ENCODE data around the gene DAPK2.

DAPK2 gene

DNA sequence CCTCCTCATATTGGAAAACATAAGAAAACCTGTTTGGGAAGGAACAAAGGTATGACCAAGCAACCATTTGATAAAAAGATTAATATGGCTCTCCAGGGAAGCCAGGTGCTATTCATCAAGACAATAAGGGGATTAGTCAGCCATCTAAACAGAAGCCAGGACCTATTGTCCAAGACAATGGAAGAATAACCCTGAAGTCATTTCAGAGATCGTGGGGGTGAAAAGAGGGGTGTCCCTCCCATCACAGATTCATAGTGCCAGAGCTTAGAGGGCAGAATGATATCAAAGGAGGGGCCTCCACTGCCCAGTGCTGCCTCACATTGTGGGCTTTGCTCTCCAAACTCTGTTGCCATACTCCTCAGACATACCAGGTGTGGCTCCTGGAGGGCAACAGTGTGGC lies 73.5 kb downstream of the DAPK2 start:
- no peaks in the 10 kb centered on the region for H3K36me3 ChIP-seq (ENCODE audit: control insufficient read depth in 1 of 2, insufficient read depth in 2 of 2, low read length in 2 of 2)
- H3K4me2 ChIP-seq (ENCODE audit: low read length): no peak overlapping the region
- no CpG with 5 or more reads among the region's 1 CpG for WGBS (ENCODE audit: extremely low coverage, insufficient coverage, insufficient read length)

GRCh38 chr15:63971904-63972303 lies 74.4 kb downstream of the DAPK2 start:
- H2AK5ac ChIP-seq (ENCODE audit: low read length): no peak overlapping the region
- no peak overlapping the region for H4K12ac ChIP-seq (ENCODE audit: low read depth, low read length)
- H3K18ac ChIP-seq (ENCODE audit: low read length): no peak overlapping the region
- no peak overlapping the region for H4K8ac ChIP-seq (ENCODE audit: low read depth, low read length)
- no peaks in the 10 kb centered on the region for H3K79me1 ChIP-seq (ENCODE audit: low read length)
- H2BK5ac ChIP-seq (ENCODE audit: low read depth, low read length, poor library complexity): no peak overlapping the region
- no peaks in the 10 kb centered on the region for H3K79me2 ChIP-seq (ENCODE audit: control insufficient read depth, insufficient read depth, low read length, poor library complexity)
- no peak overlapping the region for H4K91ac ChIP-seq (ENCODE audit: low read depth, low read length)
- no peak overlapping the region for H3K27ac ChIP-seq (ENCODE audit: low read depth, low read length)
- DNase-seq: peak in 1 of 2 donors; percentile 6
- no peaks in the 10 kb centered on the region for H3K36me3 ChIP-seq (ENCODE audit: control insufficient read depth in 1 of 2, insufficient read depth in 2 of 2, low read length in 2 of 2)
- H3K4me1 ChIP-seq (ENCODE audit: control insufficient read depth in 1 of 2, insufficient read depth in 2 of 2, low read length in 2 of 2): peaks cover 0 to 3% of the 10 kb centered on the region in 2 experiments
- no peak overlapping the region for H3K9ac ChIP-seq (ENCODE audit: low read length)
- WGBS (ENCODE audit: extremely low coverage, insufficient coverage, insufficient read length): no CpG with 5 or more reads among the region's 1 CpG
- no peak overlapping the region for H3K4me3 ChIP-seq (ENCODE audit: low read depth, low read length)
- no peak overlapping the region for H2AFZ ChIP-seq (ENCODE audit: insufficient read depth, low read length, poor library complexity)
- no peak overlapping the region for H3K23ac ChIP-seq (ENCODE audit: low read length)
- H2BK120ac ChIP-seq (ENCODE audit: insufficient read depth, low read length, poor library complexity): no peak overlapping the region
- no peaks in the 10 kb centered on the region for H3K27me3 ChIP-seq (ENCODE audit: insufficient read depth, low read length)
- no peak overlapping the region for H3K4ac ChIP-seq (ENCODE audit: low read depth, low read length)
- H3K14ac ChIP-seq (ENCODE audit: low read length): no peak overlapping the region
- H3K4me2 ChIP-seq (ENCODE audit: low read length): no peak overlapping the region
- H2BK12ac ChIP-seq (ENCODE audit: low read length): no peak overlapping the region
- H3K9me3 ChIP-seq (ENCODE audit: insufficient read depth, low read depth, low read length): no peaks in the 10 kb centered on the region

More for the DNA sequence above, 73.5 kb downstream of the DAPK2 start:
- no peak overlapping the region for H2BK12ac ChIP-seq (ENCODE audit: low read length)
- H4K91ac ChIP-seq (ENCODE audit: low read depth, low read length): no peak overlapping the region
- no peak overlapping the region for H3K4ac ChIP-seq (ENCODE audit: low read depth, low read length)
- no peak overlapping the region for H3K14ac ChIP-seq (ENCODE audit: low read length)
- H3K9me3 ChIP-seq (ENCODE audit: insufficient read depth, low read depth, low read length): no peaks in the 10 kb centered on the region
- no peaks in the 10 kb centered on the region for H3K27me3 ChIP-seq (ENCODE audit: insufficient read depth, low read length)
- H3K18ac ChIP-seq (ENCODE audit: low read length): no peak overlapping the region
- H2AFZ ChIP-seq (ENCODE audit: insufficient read depth, low read length, poor library complexity): no peak overlapping the region
- H3K4me3 ChIP-seq (ENCODE audit: low read depth, low read length): no peak overlapping the region
- no peaks in the 10 kb centered on the region for H3K79me2 ChIP-seq (ENCODE audit: control insufficient read depth, insufficient read depth, low read length, poor library complexity)
- no peak overlapping the region for H2AK5ac ChIP-seq (ENCODE audit: low read length)
- no peak overlapping the region for H4K12ac ChIP-seq (ENCODE audit: low read depth, low read length)
- H3K9ac ChIP-seq (ENCODE audit: low read length): no peak overlapping the region
- peaks cover 0 to 3% of the 10 kb centered on the region in 2 experiments for H3K4me1 ChIP-seq (ENCODE audit: control insufficient read depth in 1 of 2, insufficient read depth in 2 of 2, low read length in 2 of 2)
- H3K23ac ChIP-seq (ENCODE audit: low read length): no peak overlapping the region
- DNase-seq: peak; percentile 48 to 79
- no peak overlapping the region for H3K27ac ChIP-seq (ENCODE audit: low read depth, low read length)
- H3K79me1 ChIP-seq (ENCODE audit: low read length): no peaks in the 10 kb centered on the region
- no peak overlapping the region for H4K8ac ChIP-seq (ENCODE audit: low read depth, low read length)
- H2BK120ac ChIP-seq (ENCODE audit: insufficient read depth, low read length, poor library complexity): no peak overlapping the region
- H2BK5ac ChIP-seq (ENCODE audit: low read depth, low read length, poor library complexity): no peak overlapping the region

- Histone ChIP-seq H2BK120ac (ENCODE audit: insufficient read depth, low read length, poor library complexity) (no peak overlapping the region), H3K4ac (ENCODE audit: low read depth, low read length) (no peak overlapping the region), H2AK5ac (ENCODE audit: low read length) (no peak overlapping the region), H2BK12ac (ENCODE audit: low read length) (no peak overlapping the region), H2AFZ (ENCODE audit: insufficient read depth, low read length, poor library complexity) (no peak overlapping the region), H4K91ac (ENCODE audit: low read depth, low read length) (no peak overlapping the region), H4K12ac (ENCODE audit: low read depth, low read length) (no peak overlapping the region), H3K23ac (ENCODE audit: low read length) (no peak overlapping the region), H3K9me3 (ENCODE audit: insufficient read depth, low read depth, low read length) (no peaks in the 10 kb centered on the region), H2BK5ac (ENCODE audit: low read depth, low read length, poor library complexity) (no peak overlapping the region), H3K4me3 (ENCODE audit: low read depth, low read length) (no peak overlapping the region), H3K27me3 (ENCODE audit: insufficient read depth, low read length) (no peaks in the 10 kb centered on the region), H3K14ac (ENCODE audit: low read length) (no peak overlapping the region), H3K79me2 (ENCODE audit: control insufficient read depth, insufficient read depth, low read length, poor library complexity) (no peaks in the 10 kb centered on the region), H3K27ac (ENCODE audit: low read depth, low read length) (no peak overlapping the region), H3K4me2 (ENCODE audit: low read length) (no peak overlapping the region), H4K8ac (ENCODE audit: low read depth, low read length) (no peak overlapping the region), H3K9ac (ENCODE audit: low read length) (no peak overlapping the region), H3K79me1 (ENCODE audit: low read length) (no peaks in the 10 kb centered on the region), H3K18ac (ENCODE audit: low read length) (no peak overlapping the region), H3K4me1 (ENCODE audit: control insufficient read depth in 1 of 2, insufficient read depth in 2 of 2, low read length in 2 of 2) (peaks cover 0 to 3% of the 10 kb centered on the region in 2 experiments), H3K36me3 (ENCODE audit: control insufficient read depth in 1 of 2, insufficient read depth in 2 of 2, low read length in 2 of 2) (no peaks in the 10 kb centered on the region)
- no CpG with 5 or more reads among the region's 2 CpGs for WGBS (ENCODE audit: extremely low coverage, insufficient coverage, insufficient read length)
- DNase-seq: no peak
These were observed 74.9 kb downstream of the DAPK2 start for GRCh38 chr15:63971427-63971805.

GRCh38 chr15:63970621-63971426 lies 75.5 kb downstream of the DAPK2 start:
- H2BK120ac ChIP-seq (ENCODE audit: insufficient read depth, low read length, poor library complexity): no peak overlapping the region
- H3K4me1 ChIP-seq (ENCODE audit: control insufficient read depth in 1 of 2, insufficient read depth in 2 of 2, low read length in 2 of 2): peaks cover 0 to 3% of the 10 kb centered on the region in 2 experiments
- no peak overlapping the region for H3K4ac ChIP-seq (ENCODE audit: low read depth, low read length)
- no peak overlapping the region for H2AFZ ChIP-seq (ENCODE audit: insufficient read depth, low read length, poor library complexity)
- peak in 1 of 2 donors; percentile 24 for DNase-seq
- H2BK5ac ChIP-seq (ENCODE audit: low read depth, low read length, poor library complexity): no peak overlapping the region
- no peak overlapping the region for H3K4me3 ChIP-seq (ENCODE audit: low read depth, low read length)
- no CpG with 5 or more reads among the region's 3 CpGs for WGBS (ENCODE audit: extremely low coverage, insufficient coverage, insufficient read length)
- no peak overlapping the region for H2BK12ac ChIP-seq (ENCODE audit: low read length)
- peak overlapping the region; percentile 20 for H3K9ac ChIP-seq (ENCODE audit: low read length)
- no peak overlapping the region for H3K4me2 ChIP-seq (ENCODE audit: low read length)
- H4K12ac ChIP-seq (ENCODE audit: low read depth, low read length): no peak overlapping the region
- H3K18ac ChIP-seq (ENCODE audit: low read length): no peak overlapping the region
- no peak overlapping the region for H3K27ac ChIP-seq (ENCODE audit: low read depth, low read length)
- no peaks in the 10 kb centered on the region for H3K79me2 ChIP-seq (ENCODE audit: control insufficient read depth, insufficient read depth, low read length, poor library complexity)
- no peak overlapping the region for H4K91ac ChIP-seq (ENCODE audit: low read depth, low read length)
- H3K27me3 ChIP-seq (ENCODE audit: insufficient read depth, low read length): no peaks in the 10 kb centered on the region
- H3K9me3 ChIP-seq (ENCODE audit: insufficient read depth, low read depth, low read length): no peaks in the 10 kb centered on the region
- H3K79me1 ChIP-seq (ENCODE audit: low read length): no peaks in the 10 kb centered on the region
- H2AK5ac ChIP-seq (ENCODE audit: low read length): no peak overlapping the region
- H3K36me3 ChIP-seq (ENCODE audit: control insufficient read depth in 1 of 2, insufficient read depth in 2 of 2, low read length in 2 of 2): no peaks in the 10 kb centered on the region
- no peak overlapping the region for H4K8ac ChIP-seq (ENCODE audit: low read depth, low read length)
- no peak overlapping the region for H3K23ac ChIP-seq (ENCODE audit: low read length)
- no peak overlapping the region for H3K14ac ChIP-seq (ENCODE audit: low read length)
